ENCODE measurements around the gene KRTAP27-1.

Gene KRTAP27-1

DNA sequence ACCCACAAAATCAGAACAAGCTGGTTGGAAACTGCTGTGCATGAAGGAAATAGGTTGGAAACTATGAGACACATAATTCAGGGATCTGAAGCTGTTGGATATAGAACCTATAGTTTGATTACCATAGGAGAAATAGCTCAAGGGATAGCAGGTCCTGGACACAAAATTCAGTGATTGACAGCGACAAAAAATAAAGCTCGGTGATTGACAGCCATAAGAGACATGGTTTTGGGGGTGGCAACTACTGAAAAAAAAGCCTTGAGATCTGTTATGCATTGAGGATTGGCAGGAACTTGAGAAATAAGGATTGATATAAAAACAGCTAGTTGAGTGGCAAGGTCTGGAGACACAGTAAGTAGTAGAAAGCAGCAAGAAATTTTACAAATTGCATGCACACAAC is 48.3 kb downstream of the KRTAP27-1 start, which contains the start of gene KRTAP25-1:
TSS of gene KRTAP25-1 (minus strand) at position 300 of the 400 bp plus-strand sequence. CDS start at position 276, 24 bp downstream.
- DNase-seq (ENCODE audit: low read depth, low spot score): no peak

Data from ELF-1 (cell line).